NCI-H1105 treated with DMSO at 0.1 percent for 48 hours (cell line): ENCODE results near the gene CLDN5.
A peak's percentile ranks its signal among the peaks of the same experiment; 100 is the strongest.

Experiments
- DNase-seq: peaks from one replicate; lab custom pipeline; 2025; lab: John Stamatoyannopoulos, UW

The CLDN5 gene, protein sequence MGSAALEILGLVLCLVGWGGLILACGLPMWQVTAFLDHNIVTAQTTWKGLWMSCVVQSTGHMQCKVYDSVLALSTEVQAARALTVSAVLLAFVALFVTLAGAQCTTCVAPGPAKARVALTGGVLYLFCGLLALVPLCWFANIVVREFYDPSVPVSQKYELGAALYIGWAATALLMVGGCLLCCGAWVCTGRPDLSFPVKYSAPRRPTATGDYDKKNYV

GRCh38 chr22:19524170-19525115 lies at the start of gene CLDN5:
CLDN5 (minus strand) TSS chr22:19524410; CDS start chr22:19524255, 155 bp downstream.
- DNase-seq, result peak; percentile 8

DNA sequence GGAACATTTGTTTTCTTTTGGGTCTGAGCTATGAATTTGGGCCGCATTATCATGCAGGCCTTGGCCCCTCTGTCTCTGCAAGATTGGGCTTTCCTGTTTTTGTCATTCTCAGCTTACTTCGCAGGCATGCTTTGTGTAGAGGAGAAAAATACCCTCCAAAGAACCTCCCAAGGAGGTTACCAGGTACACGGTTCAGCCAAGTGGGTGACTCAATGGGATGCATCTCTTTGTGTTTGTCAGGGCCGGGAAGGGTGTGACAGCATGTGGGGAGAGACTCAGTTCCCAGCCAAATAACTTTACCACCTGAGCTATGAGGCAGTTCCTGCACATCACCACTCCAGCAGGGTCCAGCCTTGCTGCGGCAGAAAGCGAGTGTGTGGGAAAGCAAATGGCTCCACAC lies 47.8 kb upstream of the CLDN5 start:
- no peak for DNase-seq

- DNase-seq, result no peak
These were observed 47.1 kb upstream of the CLDN5 start for GRCh38 chr22:19571207-19571795.

DNA sequence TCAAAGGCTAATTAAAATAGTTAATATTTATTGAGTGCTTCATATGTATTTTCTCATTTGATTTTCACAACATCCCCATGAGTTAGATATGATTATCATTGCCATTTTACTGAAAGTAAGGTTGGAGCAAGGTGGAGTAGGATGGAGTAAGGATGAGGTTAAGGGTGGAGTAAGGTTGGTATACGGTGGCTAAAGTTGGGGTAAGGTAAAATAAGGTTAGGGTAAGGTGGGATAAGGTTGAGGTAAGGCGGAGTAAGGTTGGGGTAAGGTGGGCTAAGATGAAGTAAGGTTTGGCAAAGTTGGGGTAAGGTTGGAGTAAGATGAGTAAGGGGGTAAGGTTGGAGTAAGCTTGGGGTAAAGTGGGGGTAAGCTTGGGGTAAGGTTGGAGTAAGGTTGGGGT lies 45.8 kb upstream of the CLDN5 start:
- DNase-seq, result no peak

GRCh38 chr22:19569276-19569640 lies 45.0 kb upstream of the CLDN5 start:
- no peak for DNase-seq

- no peak for DNase-seq
These were observed 44.4 kb upstream of the CLDN5 start for GRCh38 chr22:19568337-19569275.

GRCh38 chr22:19567157-19568009 lies 43.2 kb upstream of the CLDN5 start:
- DNase-seq, result no peak

- DNase-seq, result no peak
These were observed 42.3 kb upstream of the CLDN5 start for GRCh38 chr22:19566279-19567156.

DNA sequence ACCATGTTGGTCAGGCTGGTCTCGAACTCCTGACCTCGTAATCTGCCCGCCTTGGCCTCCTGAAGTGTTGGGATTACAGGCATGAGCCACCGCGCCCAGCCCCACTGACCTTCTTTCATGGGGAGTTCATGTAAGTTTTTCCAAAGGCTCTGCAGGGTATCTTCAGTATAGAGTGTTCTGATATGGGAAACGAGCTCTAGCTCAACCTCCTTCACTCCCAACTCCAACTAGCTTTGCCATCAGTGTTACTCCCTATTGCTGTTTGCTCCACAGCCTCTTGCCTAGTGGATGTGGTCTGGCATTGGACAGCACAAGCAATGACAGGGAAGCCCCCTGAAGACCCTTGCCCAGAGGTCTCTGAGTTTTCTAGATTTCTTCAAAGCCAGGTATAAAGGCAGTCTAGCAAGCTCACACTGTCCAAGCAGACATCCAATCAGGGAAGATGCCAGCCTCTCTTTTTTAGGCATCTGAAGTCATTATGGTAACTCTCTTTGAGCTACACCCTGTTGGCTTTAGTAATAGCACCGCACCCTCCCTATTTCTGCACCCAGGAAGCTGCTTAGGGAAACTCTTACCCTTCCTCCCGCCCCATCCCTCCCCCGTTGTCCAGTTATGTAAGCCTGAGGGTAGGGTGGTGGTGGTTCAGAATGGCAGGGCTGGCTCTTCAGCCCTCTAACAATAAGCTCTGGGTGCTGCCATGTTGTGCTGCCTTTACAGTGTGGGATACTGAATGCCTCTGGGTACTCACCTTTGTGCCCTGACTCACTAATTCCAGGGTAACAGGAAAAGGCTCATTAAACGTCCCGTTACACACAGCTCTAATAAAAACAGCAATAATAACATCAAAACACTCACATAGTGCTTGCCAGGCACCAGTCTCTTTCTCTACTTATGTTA lies 41.4 kb upstream of the CLDN5 start:
- no peak for DNase-seq

- no peak for DNase-seq
These were observed 35.7 kb upstream of the CLDN5 start for GRCh38 chr22:19559956-19560355.

DNA sequence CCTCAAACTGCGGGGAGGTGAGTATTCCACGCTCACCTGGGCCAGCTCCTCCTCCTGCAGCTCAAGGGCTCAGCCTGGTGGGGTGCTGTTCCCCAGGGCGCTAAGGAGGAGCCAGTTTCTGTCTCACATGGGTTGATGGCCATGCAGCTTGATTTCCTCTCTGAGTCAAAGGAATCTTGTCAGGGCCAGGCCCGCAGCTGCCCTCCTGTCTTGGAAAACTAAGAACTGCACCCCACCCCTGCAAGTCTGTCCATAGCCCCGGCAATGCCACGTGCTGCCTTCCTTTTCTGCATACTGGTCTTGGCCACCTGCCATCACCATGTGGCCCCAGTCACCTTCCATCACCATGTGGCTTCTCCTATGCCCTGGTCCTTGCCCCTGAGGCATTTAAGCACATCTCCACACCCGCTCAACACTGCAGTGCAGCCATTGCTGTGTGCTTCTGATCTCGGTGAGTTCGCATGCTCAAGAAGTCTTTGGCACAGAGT lies 35.2 kb upstream of the CLDN5 start:
- DNase-seq, result no peak

DNA sequence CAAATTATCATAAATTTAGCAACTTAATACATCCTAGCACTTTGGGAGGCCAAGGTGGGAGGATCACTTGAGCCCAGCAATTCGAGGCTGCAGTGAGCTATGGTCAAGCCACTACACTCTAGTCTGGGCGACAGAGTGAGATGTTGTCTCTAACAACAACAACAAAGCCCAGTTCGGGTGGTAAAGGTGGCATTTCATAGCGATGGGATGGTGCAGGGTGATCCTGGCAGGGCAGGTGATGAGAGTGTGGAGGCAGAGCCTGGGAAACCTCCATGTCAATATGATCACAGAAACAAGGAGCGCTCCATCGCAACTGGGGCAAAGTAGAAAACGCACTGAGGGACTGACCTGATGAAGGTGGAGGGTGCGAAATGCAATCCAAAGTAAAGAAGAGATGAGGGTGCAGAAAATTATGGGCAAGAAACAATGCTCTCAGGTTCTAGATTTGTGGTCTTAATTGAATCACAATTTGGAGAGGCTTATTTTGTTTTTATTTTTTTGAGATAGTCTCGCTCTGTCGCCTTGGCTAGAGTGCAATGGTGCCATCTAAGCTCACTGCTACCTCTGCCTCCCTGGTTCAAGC lies 32.8 kb upstream of the CLDN5 start:
- DNase-seq, result no peak

GRCh38 chr22:19555651-19556050 lies 31.4 kb upstream of the CLDN5 start:
- DNase-seq, result no peak

DNA sequence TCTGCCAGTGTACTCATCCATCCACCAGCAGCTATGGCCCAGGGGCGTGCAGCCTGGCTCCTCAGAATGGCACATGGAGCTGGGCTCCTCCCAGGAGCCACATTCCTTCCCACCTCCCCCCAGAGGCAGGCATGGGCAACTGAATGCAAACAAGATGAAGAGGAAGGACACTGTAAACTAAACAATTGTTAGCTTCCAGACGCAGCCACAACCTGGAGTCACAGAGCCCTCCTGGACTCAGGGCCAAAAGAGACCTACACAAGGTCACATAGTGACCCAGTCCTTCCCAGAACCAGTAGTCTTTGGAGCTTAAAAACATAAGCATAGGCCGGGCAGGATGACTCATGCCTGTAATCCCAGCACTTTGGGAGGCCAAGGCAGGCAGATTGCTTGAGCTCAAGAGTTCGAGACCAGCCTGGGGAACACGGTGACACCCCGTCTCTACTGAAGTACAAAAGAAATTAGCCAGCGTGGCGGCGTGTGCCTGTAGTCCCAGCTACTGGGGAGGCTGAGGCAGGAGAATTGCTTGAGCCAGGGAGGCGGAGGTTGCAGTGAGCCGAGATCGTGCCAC lies 30.7 kb upstream of the CLDN5 start:
- no peak for DNase-seq

DNA sequence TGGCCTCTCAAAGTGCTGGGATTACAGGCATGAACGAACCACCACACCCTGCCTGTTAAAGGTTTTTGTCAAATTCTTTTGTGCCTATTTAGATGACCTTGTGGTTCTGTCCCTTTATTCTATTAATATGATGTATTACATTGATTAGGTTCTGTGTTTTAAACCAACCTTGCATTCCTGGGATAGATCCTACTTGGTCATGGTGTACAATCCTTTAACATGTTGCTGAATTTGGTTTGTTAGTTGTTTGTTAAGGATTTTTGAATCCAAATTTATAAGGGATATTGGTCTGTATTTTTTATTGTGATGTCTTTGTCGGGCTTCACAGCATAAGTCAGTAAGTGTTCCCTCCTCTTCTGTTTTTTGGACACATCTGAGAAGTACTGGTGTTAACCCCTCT lies 29.0 kb upstream of the CLDN5 start:
- no peak for DNase-seq

DNA sequence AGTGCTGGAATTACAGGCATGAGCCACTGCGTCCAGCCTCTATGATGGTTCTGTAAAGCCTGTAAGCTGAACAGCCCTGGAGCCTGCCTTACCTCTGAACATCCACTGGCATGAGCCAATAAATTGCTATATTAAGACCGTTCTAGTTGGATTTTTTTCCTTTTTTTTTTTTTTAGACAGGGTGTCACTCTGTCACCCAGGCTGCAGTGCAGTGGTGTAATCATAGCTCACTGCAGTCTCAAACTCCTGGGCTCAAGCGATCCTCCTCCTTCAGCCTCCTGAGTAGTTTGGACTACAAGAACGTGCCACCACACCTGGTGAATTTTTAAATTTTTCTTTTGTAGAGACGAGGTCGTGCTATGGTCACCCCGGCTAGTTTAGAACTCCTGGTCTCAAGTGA lies 26.2 kb upstream of the CLDN5 start:
- DNase-seq, result no peak

- DNase-seq, result no peak
These were observed 25.2 kb upstream of the CLDN5 start for GRCh38 chr22:19549428-19549827.

DNA sequence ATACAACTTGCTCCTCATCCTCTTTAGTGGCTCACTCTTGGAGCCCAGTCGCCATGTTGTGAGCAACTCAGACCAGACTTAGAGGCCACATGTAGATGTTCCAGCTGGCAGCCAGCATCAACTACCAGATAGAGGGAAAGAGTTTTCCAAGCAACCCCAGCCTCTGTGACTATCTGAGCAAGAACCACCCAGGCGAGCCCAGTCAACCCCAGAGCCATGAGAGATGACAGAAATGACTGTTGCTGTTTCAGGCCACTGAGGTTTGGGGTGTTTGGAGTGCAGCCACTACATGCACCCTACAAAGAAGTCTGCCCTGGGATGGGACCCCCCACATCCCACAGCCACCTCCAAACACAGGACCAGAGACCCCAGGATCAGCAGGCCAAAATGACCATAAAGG lies 24.8 kb upstream of the CLDN5 start:
- no peak for DNase-seq
